Transverse colon (tissue), 4 donors: ENCODE data around the gene SIRT5. TPM values are rescaled to one million over a fixed set of nuclear protein-coding genes. Genes with fewer than 3 reads are reported as not detected.
A peak's percentile ranks its signal among the peaks of the same experiment; 100 is the strongest.

Experiments used
- DNase-seq: peaks from one replicate; pipeline ENCODE4 v3.0.0-alpha.2; 2019
- H3K27ac ChIP-seq, 4 donors: fragments of 200-600 bp; sonication (generic); 2 replicates each; pipeline ENCODE4 v1.5.1; 2016 to 2018; ENCODE audit warnings: inconsistent platforms in 4 of 4
- H3K27me3 ChIP-seq: fragments of 200-600 bp; sonication (generic); 2 replicates; pipeline ENCODE4 v1.5.1; 2017; ENCODE audit warnings: inconsistent platforms
- H3K36me3 ChIP-seq, 4 donors: fragments of 200-600 bp; sonication (generic); 2 replicates each; pipeline ENCODE4 v1.5.1; 2017 to 2019; ENCODE audit warnings: inconsistent platforms in 4 of 4
- H3K4me1 ChIP-seq, 4 donors: fragments of 200-600 bp; sonication (generic); 2 replicates each; pipeline ENCODE4 v1.5.1; 2017 to 2020; ENCODE audit warnings: inconsistent platforms in 4 of 4
- H3K4me3 ChIP-seq, 4 donors: fragments of 200-600 bp; sonication (generic); 1 replicate in 1 of 4; 2 replicates in 3 of 4; pipeline versions ENCODE4 v1.5.1 to v1.6.1; 2017 to 2019; ENCODE audit warnings: inconsistent platforms in 4 of 4
- H3K9me3 ChIP-seq, 2 donors: fragments of 200-600 bp; sonication (generic); 2 replicates each; pipeline ENCODE4 v1.5.1; 2017 to 2019; ENCODE audit warnings: inconsistent platforms in 2 of 2
- EP300 ChIP-seq: sonication (generic); formaldehyde crosslinking; IDR thresholded peaks from one replicate; pipeline ENCODE4 v1.6.1; 2017; ENCODE audit warnings: antibody characterized with exemption, low read depth
- POLR2A ChIP-seq: fragments of 450-650 bp; IDR thresholded peaks from one replicate; pipeline ENCODE4 v1.6.1; 2016; ENCODE audit warnings: antibody characterized with exemption, mild to moderate bottlenecking, moderate library complexity
- POLR2AphosphoS5 ChIP-seq, 3 donors: sonication (generic); formaldehyde crosslinking; IDR thresholded peaks; one replicate each; pipeline ENCODE4 v1.6.1; 2016; ENCODE audit warnings: antibody characterized with exemption in 3 of 3
- WGBS, 2 donors: methylation state at CpG; one replicate each; pipeline ENCODE4 v1.1.5; 2018; ENCODE audit warnings: low coverage in 1 of 2; 5-methylcytosine and 5-hydroxymethylcytosine counted together
- in situ Hi-C, 4 donors: fragments of 200-750 bp; cut with MboI; loops; one replicate each; pipeline versions ENCODE4 v1.15.0 to v1.15.1; 2017; ENCODE audit warnings: low sequenced_read_pairs in 3 of 4, low pct_ligation_motif_present in 1 of 4, low pct_unique_long_range_greater_than_20kb in 1 of 4
- intact Hi-C: fragments of 100-400 bp; cut with DNase I; formaldehyde crosslinking; loops from one replicate; pipeline ENCODE4 v1.15.1; 2023; ENCODE audit warnings: low total_unique reads
- total RNA-seq, 4 donors: library from RNA; depleted of rRNA; stranded (reverse); fragments of >200 nt; gene quantifications; one replicate each; pipeline ENCODE4 v1.1.0, GENCODE V29; 2016
- TF ChIP-seq, protein P1 (sequence below), 5 experiments: fragments of 200-600 bp in 3 of 5; fragments of 450-650 bp in 2 of 5; sonication (generic) in 3 of 5; IDR thresholded peaks; 1 replicate in 2 of 5; 2 replicates in 3 of 5; pipeline ENCODE4 v1.5.1; 2016 to 2017; ENCODE audit warnings: antibody characterized with exemption in 5 of 5, inconsistent platforms in 3 of 5, mild to moderate bottlenecking in 2 of 5, moderate library complexity in 1 of 5

SIRT5 gene
- total RNA-seq, 4 donors from 2014 or later: 10.1 to 21.0 (median 13.9) TPM

DNA sequence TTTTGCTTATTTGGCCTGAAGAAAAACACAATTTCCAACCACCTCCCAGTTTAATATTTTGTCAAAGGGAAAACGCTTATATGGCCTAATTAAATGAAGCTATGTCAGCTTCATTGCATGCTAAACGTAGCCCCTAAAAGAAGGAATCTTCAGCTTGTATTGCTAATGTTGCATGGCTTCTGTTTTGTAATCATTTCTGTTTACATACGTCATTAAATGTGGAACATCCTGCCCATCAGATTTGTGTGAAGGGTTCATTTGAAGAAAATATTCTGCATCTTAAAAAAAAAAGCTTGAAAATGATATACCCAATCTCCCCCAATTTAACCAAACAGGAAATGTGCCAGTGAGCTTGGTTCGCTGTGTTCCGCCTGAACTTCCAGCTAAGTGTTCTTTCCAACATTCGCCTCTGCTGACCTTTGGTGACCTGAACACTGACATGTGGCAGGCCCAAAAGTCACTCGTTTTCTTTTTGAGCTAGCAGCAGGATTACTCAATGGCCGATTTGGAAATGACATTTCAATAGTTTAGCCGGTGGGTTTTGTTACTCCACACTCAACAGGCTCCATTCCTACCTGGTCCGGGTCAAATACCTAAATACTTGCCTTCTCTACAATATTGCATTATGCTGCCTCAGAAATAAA, 12.7 kb upstream of the SIRT5 start:
- H3K9me3 ChIP-seq: no peaks in the 10 kb centered on the region
- H3K4me1 ChIP-seq: no peaks in the 10 kb centered on the region
- H3K4me3 ChIP-seq: no peak overlapping the region
- WGBS, 2 donors: 76 to 81% methylated on average over 8 to 10 of the region's 10 CpGs
- no peak for DNase-seq
- no peaks in the 10 kb centered on the region for H3K27me3 ChIP-seq
- intact Hi-C loops (loop anchor here (10.0 kb wide), 2 partner anchors 77 to 217 kb away; partner anchors contain the start of gene GFOD1), in situ Hi-C loops (no loop called here)
- no peaks in the 10 kb centered on the region for H3K36me3 ChIP-seq
- H3K27ac ChIP-seq: peak overlapping the region in 2 of 4 donors; percentile 17 to 46
- no peak for TF ChIP-seq POLR2A

DNA sequence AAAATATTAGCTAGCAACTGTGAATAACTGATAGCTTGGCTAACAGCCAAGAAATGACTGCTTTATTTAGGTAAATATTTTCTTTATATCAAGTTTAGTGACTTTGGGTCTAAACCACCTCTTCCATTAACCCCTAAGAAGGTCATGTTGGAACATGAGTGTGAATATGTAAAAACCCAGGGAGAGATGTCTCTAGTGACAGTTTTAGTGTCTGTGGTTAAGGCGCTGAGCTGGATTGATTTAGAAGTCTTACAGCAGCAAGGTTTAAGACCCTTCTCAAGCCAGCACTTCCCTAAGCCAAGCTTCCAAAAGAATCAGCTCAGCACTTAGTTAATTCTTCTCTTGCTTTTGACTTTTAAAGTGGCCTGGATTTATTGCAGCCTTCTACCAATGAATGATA, 11.4 kb upstream of the SIRT5 start:
- 69% methylated on average over 1 of the region's 1 CpG; no CpG with 5 or more reads in 1 of the 2 donors for WGBS, 2 donors
- TF ChIP-seq, protein P1, sequence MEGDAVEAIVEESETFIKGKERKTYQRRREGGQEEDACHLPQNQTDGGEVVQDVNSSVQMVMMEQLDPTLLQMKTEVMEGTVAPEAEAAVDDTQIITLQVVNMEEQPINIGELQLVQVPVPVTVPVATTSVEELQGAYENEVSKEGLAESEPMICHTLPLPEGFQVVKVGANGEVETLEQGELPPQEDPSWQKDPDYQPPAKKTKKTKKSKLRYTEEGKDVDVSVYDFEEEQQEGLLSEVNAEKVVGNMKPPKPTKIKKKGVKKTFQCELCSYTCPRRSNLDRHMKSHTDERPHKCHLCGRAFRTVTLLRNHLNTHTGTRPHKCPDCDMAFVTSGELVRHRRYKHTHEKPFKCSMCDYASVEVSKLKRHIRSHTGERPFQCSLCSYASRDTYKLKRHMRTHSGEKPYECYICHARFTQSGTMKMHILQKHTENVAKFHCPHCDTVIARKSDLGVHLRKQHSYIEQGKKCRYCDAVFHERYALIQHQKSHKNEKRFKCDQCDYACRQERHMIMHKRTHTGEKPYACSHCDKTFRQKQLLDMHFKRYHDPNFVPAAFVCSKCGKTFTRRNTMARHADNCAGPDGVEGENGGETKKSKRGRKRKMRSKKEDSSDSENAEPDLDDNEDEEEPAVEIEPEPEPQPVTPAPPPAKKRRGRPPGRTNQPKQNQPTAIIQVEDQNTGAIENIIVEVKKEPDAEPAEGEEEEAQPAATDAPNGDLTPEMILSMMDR (IDR thresholded peaks at IDR 0.05): no peak
- TF ChIP-seq POLR2AphosphoS5 (IDR thresholded peaks at IDR 0.05) (no peak), EP300 (no peak), POLR2A (no peak)

DNA sequence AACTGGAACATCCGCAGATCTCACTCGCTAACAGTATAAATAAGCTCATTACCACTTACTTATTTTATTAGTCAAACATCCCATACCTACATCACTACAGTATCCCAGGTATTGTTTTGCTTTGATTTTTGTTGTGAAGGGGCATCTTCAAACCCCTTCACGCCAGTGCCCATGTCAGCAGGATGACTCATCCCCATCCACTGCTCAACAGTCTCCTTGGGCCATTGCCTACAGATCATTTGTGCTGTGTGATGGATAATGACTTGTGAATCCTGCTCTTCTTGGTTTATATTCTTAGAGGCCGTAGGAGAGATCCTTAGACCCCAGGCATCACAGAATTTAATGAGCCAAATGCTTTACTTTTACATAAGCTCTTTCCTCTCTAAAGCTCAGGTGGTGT, 8.5 kb upstream of the SIRT5 start:
- no peak for DNase-seq
- no peaks in the 10 kb centered on the region for H3K4me1 ChIP-seq
- H3K27me3 ChIP-seq: peaks cover 6% of the 10 kb centered on the region
- 89 to 93% methylated on average over 3 to 4 of the region's 4 CpGs for WGBS, 2 donors
- H3K36me3 ChIP-seq: no peaks in the 10 kb centered on the region
- no peak overlapping the region for H3K27ac ChIP-seq
- intact Hi-C loops: loop anchor here (10.0 kb wide), 2 partner anchors 81 to 221 kb away; partner anchors contain the start of gene GFOD1
- no peak overlapping the region for H3K4me3 ChIP-seq
- TF ChIP-seq POLR2AphosphoS5 (IDR thresholded peaks at IDR 0.05): no peak
- TF ChIP-seq EP300: no peak
- TF ChIP-seq, protein P1 (IDR thresholded peaks at IDR 0.05): no peak
- no peak for TF ChIP-seq POLR2A
- H3K9me3 ChIP-seq: no peaks in the 10 kb centered on the region
- in situ Hi-C loops: no loop called here

More for the DNA sequence above, 11.4 kb upstream of the SIRT5 start:
- no peak for DNase-seq
- Histone ChIP-seq H3K27ac (no peak overlapping the region), H3K4me1 (no peaks in the 10 kb centered on the region), H3K4me3 (no peak overlapping the region), H3K9me3 (no peaks in the 10 kb centered on the region), H3K27me3 (no peaks in the 10 kb centered on the region), H3K36me3 (no peaks in the 10 kb centered on the region)
- in situ Hi-C loops (no loop called here), intact Hi-C loops (loop anchor here (10.0 kb wide), 2 partner anchors 78 to 218 kb away; partner anchors contain the start of gene GFOD1)

DNA sequence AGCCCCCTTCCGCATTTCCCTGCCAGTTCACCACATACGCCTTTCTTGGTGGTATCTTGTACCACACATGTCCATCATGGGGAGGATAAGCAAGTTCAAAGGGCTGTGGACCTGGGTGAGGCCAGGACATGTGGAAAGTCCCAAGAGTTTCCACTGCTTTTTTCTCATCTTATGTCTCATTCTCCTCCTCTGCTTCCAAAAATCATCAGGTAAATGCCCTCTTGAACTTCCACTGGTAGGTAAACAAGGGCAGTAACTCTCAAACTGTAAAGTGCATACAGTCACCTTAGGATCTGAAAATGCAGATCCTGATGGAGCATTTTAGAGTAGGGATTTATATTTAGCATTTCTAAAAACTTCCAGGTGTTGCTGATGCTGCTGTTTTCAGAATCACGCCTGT, 7.9 kb upstream of the SIRT5 start:
- peaks cover 6% of the 10 kb centered on the region for H3K27me3 ChIP-seq
- WGBS, 2 donors: 91 to 94% methylated on average over 3 of the region's 3 CpGs
- H3K4me3 ChIP-seq: no peak overlapping the region
- in situ Hi-C loops: no loop called here
- no peak overlapping the region for H3K27ac ChIP-seq
- no peaks in the 10 kb centered on the region for H3K9me3 ChIP-seq
- no peaks in the 10 kb centered on the region for H3K4me1 ChIP-seq
- H3K36me3 ChIP-seq: no peaks in the 10 kb centered on the region
- no peak for DNase-seq
- TF ChIP-seq EP300 (no peak), POLR2AphosphoS5 (IDR thresholded peaks at IDR 0.05) (no peak), POLR2A (no peak)
- TF ChIP-seq, protein P1 (IDR thresholded peaks at IDR 0.05): no peak
- intact Hi-C loops: loop anchor here (10.0 kb wide), 2 partner anchors 82 to 222 kb away; partner anchors contain the start of gene GFOD1
